HG03457 (cell line): ENCODE measurements around the gene ABCB6.

Experiments used
- ATAC-seq: cut with Tn5 transposase; IDR thresholded peaks from one replicate; pipeline ENCODE4 v1.9.1; 2021; ENCODE audit warnings: moderate number of reproducible peaks; ENCODE audit not compliant: unreplicated experiment

ABCB6 gene

GRCh38 chr2:219186754-219187456, 31.9 kb downstream of the ABCB6 start:
- no peak for ATAC-seq

- ATAC-seq = no peak
These were observed 34.6 kb downstream of the ABCB6 start for GRCh38 chr2:219184121-219184520.

GRCh38 chr2:219183151-219183772, 35.5 kb downstream of the ABCB6 start:
- no peak for ATAC-seq

GRCh38 chr2:219182331-219183150, 36.2 kb downstream of the ABCB6 start:
- ATAC-seq = no peak

- no peak for ATAC-seq
These were observed 37.2 kb downstream of the ABCB6 start for GRCh38 chr2:219181531-219181930.

GRCh38 chr2:219180961-219181360, 37.8 kb downstream of the ABCB6 start:
- no peak for ATAC-seq

GRCh38 chr2:219179601-219180465, 38.9 kb downstream of the ABCB6 start:
- no peak for ATAC-seq

- no peak for ATAC-seq
These were observed 40.2 kb downstream of the ABCB6 start for GRCh38 chr2:219178377-219179175.

- ATAC-seq = no peak
These were observed 41.0 kb downstream of the ABCB6 start, which contains the start of gene RETREG2 for GRCh38 chr2:219177552-219178376. RETREG2 (plus strand) TSS chr2:219178275; CDS start chr2:219178353, 78 bp downstream.

- peak; percentile 42 for ATAC-seq
These were observed 41.8 kb downstream of the ABCB6 start, which contains the start of gene CNPPD1 for GRCh38 chr2:219176818-219177551. CNPPD1 (minus strand) TSS chr2:219176925; CDS start chr2:219176828, 97 bp downstream.

GRCh38 chr2:219175928-219176817, 42.6 kb downstream of the ABCB6 start:
- ATAC-seq = peak; percentile 16

GRCh38 chr2:219175486-219175885, 43.3 kb downstream of the ABCB6 start:
- no peak for ATAC-seq

GRCh38 chr2:219174801-219175200, 44.0 kb downstream of the ABCB6 start:
- ATAC-seq = no peak

GRCh38 chr2:219174146-219174545, 44.6 kb downstream of the ABCB6 start:
- no peak for ATAC-seq

- ATAC-seq = no peak
These were observed 45.6 kb downstream of the ABCB6 start for GRCh38 chr2:219173176-219173575.

- no peak for ATAC-seq
These were observed 46.3 kb downstream of the ABCB6 start for GRCh38 chr2:219172231-219173154.
